Colonic mucosa (tissue), 4 donors: Measurements from ENCODE around the gene AOX1. TPM values are rescaled to one million over a fixed set of nuclear protein-coding genes. Genes with fewer than 3 reads are reported as not detected.

Experiments
- DNase-seq: peaks from one replicate; pipeline ENCODE4 v3.0.0-alpha.2; 2020
- H3K27ac ChIP-seq: fragments of 200-600 bp; one replicate; pipeline ENCODE4 v1.8.0; 2021
- H3K27me3 ChIP-seq: fragments of 200-600 bp; one replicate; pipeline ENCODE4 v1.8.0; 2021
- H3K36me3 ChIP-seq: fragments of 200-600 bp; one replicate; pipeline ENCODE4 v1.8.0; 2021
- H3K4me1 ChIP-seq: fragments of 200-600 bp; one replicate; pipeline ENCODE4 v1.8.0; 2021; ENCODE audit warnings: mild to moderate bottlenecking
- H3K4me3 ChIP-seq: fragments of 200-600 bp; one replicate; pipeline ENCODE4 v1.8.0; 2021
- H3K9ac ChIP-seq, 2 donors: one replicate each; pipeline ENCODE4 v1.7.0; 2013; ENCODE audit warnings: control low read depth in 2 of 2, low read depth in 2 of 2, low read length in 2 of 2
- H3K9me3 ChIP-seq: fragments of 200-600 bp; one replicate; pipeline ENCODE4 v1.8.0; 2021
- intact Hi-C: fragments of 100-400 bp; cut with DNase I; formaldehyde crosslinking; loops from one replicate; pipeline ENCODE4 v1.14.1; 2022
- total RNA-seq, 2 donors: library from RNA; stranded (reverse); fragmentation: NEBNext Ultra II Directional in 1 of 2; extraction: Animal tissue kit (Norgen Biotek cat#: 25700) in 1 of 2; gene quantifications; one replicate each; pipeline ENCODE4 v1.2.1, GENCODE V29; 2021
- TF ChIP-seq, protein P1 (sequence below): fragments of 200-600 bp; IDR thresholded peaks from one replicate; pipeline ENCODE4 v1.8.0; 2022; ENCODE audit warnings: antibody characterized with exemption, mild to moderate bottlenecking
- donor health status: healthy.
- donor health status: DM: no; HTN: no; CAD: no.
- donor health status: DM: no; HTN: no; CAD: no.

Gene AOX1
- total RNA-seq, 2 donors from 2014 or later, result 2.9 to 3.3 TPM

DNA sequence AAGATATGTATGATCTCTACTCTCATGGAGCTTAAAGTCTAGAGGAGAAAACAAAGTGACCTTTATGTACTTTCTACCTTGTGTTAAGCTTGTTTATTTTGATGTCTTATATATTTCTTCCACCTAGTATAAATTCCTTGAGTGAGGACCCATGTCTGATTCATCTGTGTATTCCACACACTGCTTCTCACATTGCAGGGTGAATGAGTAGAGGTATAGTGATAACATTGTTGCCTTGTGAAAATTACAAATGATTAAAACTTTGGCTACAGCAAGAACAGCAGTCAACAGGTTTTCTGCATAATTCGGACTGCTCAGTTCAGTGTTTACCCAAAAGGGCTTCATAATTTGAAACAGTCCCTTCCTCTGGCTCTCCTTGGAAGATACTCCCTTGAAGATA, 36.3 kb downstream of the AOX1 start:
- Histone ChIP-seq H3K36me3 (no peaks in the 10 kb centered on the region), H3K9me3 (no peaks in the 10 kb centered on the region), H3K4me1 (no peaks in the 10 kb centered on the region), H3K9ac (no peak overlapping the region), H3K27me3 (no peaks in the 10 kb centered on the region), H3K4me3 (no peak overlapping the region), H3K27ac (no peak overlapping the region)
- no peak for DNase-seq
- intact Hi-C loops, result no loop called here
- TF ChIP-seq, protein P1, sequence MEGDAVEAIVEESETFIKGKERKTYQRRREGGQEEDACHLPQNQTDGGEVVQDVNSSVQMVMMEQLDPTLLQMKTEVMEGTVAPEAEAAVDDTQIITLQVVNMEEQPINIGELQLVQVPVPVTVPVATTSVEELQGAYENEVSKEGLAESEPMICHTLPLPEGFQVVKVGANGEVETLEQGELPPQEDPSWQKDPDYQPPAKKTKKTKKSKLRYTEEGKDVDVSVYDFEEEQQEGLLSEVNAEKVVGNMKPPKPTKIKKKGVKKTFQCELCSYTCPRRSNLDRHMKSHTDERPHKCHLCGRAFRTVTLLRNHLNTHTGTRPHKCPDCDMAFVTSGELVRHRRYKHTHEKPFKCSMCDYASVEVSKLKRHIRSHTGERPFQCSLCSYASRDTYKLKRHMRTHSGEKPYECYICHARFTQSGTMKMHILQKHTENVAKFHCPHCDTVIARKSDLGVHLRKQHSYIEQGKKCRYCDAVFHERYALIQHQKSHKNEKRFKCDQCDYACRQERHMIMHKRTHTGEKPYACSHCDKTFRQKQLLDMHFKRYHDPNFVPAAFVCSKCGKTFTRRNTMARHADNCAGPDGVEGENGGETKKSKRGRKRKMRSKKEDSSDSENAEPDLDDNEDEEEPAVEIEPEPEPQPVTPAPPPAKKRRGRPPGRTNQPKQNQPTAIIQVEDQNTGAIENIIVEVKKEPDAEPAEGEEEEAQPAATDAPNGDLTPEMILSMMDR, result no peak

- H3K27ac ChIP-seq, result no peak overlapping the region
- no peaks in the 10 kb centered on the region for H3K36me3 ChIP-seq
- H3K9ac ChIP-seq, result no peak overlapping the region
- TF ChIP-seq, protein P1, result no peak
- no peaks in the 10 kb centered on the region for H3K27me3 ChIP-seq
- no peaks in the 10 kb centered on the region for H3K4me1 ChIP-seq
- H3K9me3 ChIP-seq, result no peaks in the 10 kb centered on the region
- H3K4me3 ChIP-seq, result no peak overlapping the region
- intact Hi-C loops, result no loop called here
- no peak for DNase-seq
These were observed 38.2 kb downstream of the AOX1 start for GRCh38 chr2:200624026-200624425.

DNA sequence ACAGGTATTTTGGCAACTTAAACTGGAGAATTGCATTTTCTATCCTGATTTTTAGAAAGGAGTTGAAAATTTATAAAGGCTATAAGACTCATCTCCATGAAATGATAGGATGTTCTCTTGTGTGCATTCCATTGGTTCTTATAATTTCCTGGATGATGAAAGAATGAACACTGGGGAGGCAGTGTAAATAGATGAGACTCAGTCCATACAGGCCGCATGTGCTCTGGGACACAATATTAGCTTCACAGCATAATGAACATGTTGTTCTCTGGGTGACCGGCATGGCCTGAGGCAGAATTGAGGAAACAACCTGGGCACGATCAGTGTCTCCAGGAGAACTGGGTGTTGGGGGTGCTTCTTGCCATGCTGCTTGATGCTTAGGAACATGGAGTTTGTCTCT, 38.8 kb downstream of the AOX1 start:
- Histone ChIP-seq H3K9ac (no peak overlapping the region), H3K36me3 (no peaks in the 10 kb centered on the region), H3K4me1 (no peaks in the 10 kb centered on the region), H3K27me3 (no peaks in the 10 kb centered on the region), H3K27ac (no peak overlapping the region), H3K4me3 (no peak overlapping the region), H3K9me3 (no peaks in the 10 kb centered on the region)
- no peak for DNase-seq
- TF ChIP-seq, protein P1, result no peak
- intact Hi-C loops, result no loop called here

GRCh38 chr2:200625282-200625681, 39.5 kb downstream of the AOX1 start:
- intact Hi-C loops, result no loop called here
- TF ChIP-seq, protein P1, result no peak
- no peak overlapping the region for H3K27ac ChIP-seq

GRCh38 chr2:200625958-200626363, 40.1 kb downstream of the AOX1 start:
- no peak for DNase-seq
- intact Hi-C loops, result no loop called here
- TF ChIP-seq, protein P1, result no peak

More at GRCh38 chr2:200625282-200625681, 39.5 kb downstream of the AOX1 start:
- Histone ChIP-seq H3K4me3 (no peak overlapping the region), H3K36me3 (no peaks in the 10 kb centered on the region), H3K4me1 (no peaks in the 10 kb centered on the region), H3K9ac (no peak overlapping the region), H3K27me3 (no peaks in the 10 kb centered on the region), H3K9me3 (no peaks in the 10 kb centered on the region)
- DNase-seq, result no peak

More at GRCh38 chr2:200625958-200626363, 40.1 kb downstream of the AOX1 start:
- no peak overlapping the region for H3K4me3 ChIP-seq
- no peaks in the 10 kb centered on the region for H3K4me1 ChIP-seq
- H3K27me3 ChIP-seq, result no peaks in the 10 kb centered on the region
- H3K9me3 ChIP-seq, result no peaks in the 10 kb centered on the region
- H3K27ac ChIP-seq, result no peak overlapping the region
- H3K36me3 ChIP-seq, result no peaks in the 10 kb centered on the region
- no peak overlapping the region for H3K9ac ChIP-seq
